ENCODE measurements around the gene DNM3. TPM values are rescaled to one million over a fixed set of nuclear protein-coding genes. Genes with fewer than 3 reads are reported as not detected.

The DNM3 gene
- total and polyA plus RNA-seq, 2 donors (not counting 3 experiments of a cell fraction or from before 2014, with no cell fraction given): 1.4 to 2.5 TPM

DNA sequence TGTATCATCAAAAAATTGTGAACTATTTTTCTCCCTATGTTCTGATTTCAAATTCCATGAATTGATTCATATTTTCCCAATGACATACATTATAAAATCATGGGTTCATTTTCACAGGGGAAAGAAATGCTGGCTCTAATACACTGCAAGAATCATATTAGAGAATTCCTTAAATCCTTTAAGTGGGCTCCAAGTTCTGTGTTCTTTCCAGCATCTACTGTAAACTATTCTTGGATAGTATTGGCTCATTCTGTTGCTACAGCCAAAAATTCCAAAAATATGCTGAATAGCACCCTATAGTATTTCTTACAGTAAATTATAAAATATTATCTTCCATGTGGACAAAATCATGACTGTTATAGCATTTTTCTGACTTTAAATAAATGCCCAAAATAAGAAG lies 560.2 kb downstream of the DNM3 start:
- BruUV-seq (replicated peaks): no TSS peak
- H3K27me3 ChIP-seq (ENCODE audit: control insufficient read depth in 2 of 2, insufficient read depth in 2 of 2, low read length in 2 of 2): no peaks in the 10 kb centered on the region
- FAIRE-seq (no peak), DNase-seq (ENCODE audit: low read depth, low spot score) (no peak)
- ChIA-PET CTCF (interaction anchor here (1.1 to 6.1 kb wide), 3 partner anchors 42 to 399 kb away, joined by 3 to 73 read pairs (median 36); no protein-coding TSS in a partner anchor), POLR2A (no interaction called here)
- H3K27ac ChIP-seq (ENCODE audit: insufficient read depth, low read depth, low read length): no peak overlapping the region
- H3K9ac ChIP-seq (replicated peaks; ENCODE audit: extremely low read depth, insufficient read depth, low read length): no peak overlapping the region
- dilution Hi-C loops (cut with MboI; ENCODE audit: extremely low pct_ligation_motif_present, low sequenced_read_pairs): loop anchor here (25.0 kb wide), 1 partner anchor 389 kb away; no protein-coding TSS in a partner anchor
- intact Hi-C loops (cut with micrococcal nuclease): no loop called here
- no peaks in the 10 kb centered on the region for H3K9me1 ChIP-seq (replicated peaks; ENCODE audit: control insufficient read depth, extremely low read depth, insufficient read depth, low read length)
- TF ChIP-seq MAX (IDR thresholded peaks at IDR 0.05; ENCODE audit: insufficient read depth, insufficient read length) (no peak), FOS (IDR thresholded peaks at IDR 0.05; ENCODE audit: borderline replicate concordance, insufficient read depth, low read length) (no peak), POLR2A (IDR thresholded peaks at IDR 0.05; ENCODE audit: low read depth, low read length) (no peak), GATA2 (IDR thresholded peaks at IDR 0.05; ENCODE audit: insufficient read depth, insufficient read length, low read depth, low read length) (no peak), POLR2AphosphoS5 (IDR thresholded peaks at IDR 0.05; ENCODE audit: insufficient read depth, low read depth, low read length) (no peak), MYC (IDR thresholded peaks at IDR 0.05; ENCODE audit: low read depth, low read length) (no peak), JUN (IDR thresholded peaks at IDR 0.05; ENCODE audit: borderline replicate concordance, insufficient read depth, insufficient read length, low read depth) (no peak), EZH2 (IDR thresholded peaks at IDR 0.05; ENCODE audit: borderline replicate concordance, low read depth, low read length, severe bottlenecking) (no peak)
- TF ChIP-seq, protein P1, sequence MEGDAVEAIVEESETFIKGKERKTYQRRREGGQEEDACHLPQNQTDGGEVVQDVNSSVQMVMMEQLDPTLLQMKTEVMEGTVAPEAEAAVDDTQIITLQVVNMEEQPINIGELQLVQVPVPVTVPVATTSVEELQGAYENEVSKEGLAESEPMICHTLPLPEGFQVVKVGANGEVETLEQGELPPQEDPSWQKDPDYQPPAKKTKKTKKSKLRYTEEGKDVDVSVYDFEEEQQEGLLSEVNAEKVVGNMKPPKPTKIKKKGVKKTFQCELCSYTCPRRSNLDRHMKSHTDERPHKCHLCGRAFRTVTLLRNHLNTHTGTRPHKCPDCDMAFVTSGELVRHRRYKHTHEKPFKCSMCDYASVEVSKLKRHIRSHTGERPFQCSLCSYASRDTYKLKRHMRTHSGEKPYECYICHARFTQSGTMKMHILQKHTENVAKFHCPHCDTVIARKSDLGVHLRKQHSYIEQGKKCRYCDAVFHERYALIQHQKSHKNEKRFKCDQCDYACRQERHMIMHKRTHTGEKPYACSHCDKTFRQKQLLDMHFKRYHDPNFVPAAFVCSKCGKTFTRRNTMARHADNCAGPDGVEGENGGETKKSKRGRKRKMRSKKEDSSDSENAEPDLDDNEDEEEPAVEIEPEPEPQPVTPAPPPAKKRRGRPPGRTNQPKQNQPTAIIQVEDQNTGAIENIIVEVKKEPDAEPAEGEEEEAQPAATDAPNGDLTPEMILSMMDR (IDR thresholded peaks at IDR 0.05; ENCODE audit: extremely low read depth in 1 of 2, insufficient read depth in 1 of 2, low read depth in 1 of 2, low read length in 2 of 2): no peak
- no peaks in the 10 kb centered on the region for H3K36me3 ChIP-seq (ENCODE audit: control insufficient read depth in 2 of 2, extremely low read depth in 1 of 2, insufficient read depth in 2 of 2, low read length in 2 of 2)
- no peak overlapping the region for H2AFZ ChIP-seq (ENCODE audit: low read depth, low read length)
- H3K4me3 ChIP-seq (replicated peaks in 1 of 3; ENCODE audit: insufficient read depth in 1 of 3, low read depth in 1 of 3, low read length in 3 of 3): no peak overlapping the region
- no peaks in the 10 kb centered on the region for H4K20me1 ChIP-seq (replicated peaks; ENCODE audit: control insufficient read depth, extremely low read depth, insufficient read depth, low read length)
- H3K79me2 ChIP-seq (ENCODE audit: control insufficient read depth, insufficient read depth, low read length): no peaks in the 10 kb centered on the region
- no peak overlapping the region for H3K4me2 ChIP-seq (ENCODE audit: insufficient read depth, low read length)
- peaks cover 23% of the 10 kb centered on the region for H3K4me1 ChIP-seq (ENCODE audit: control insufficient read depth, extremely low read depth, insufficient read depth, low read length)
- no peaks in the 10 kb centered on the region for H3K9me3 ChIP-seq (replicated peaks; ENCODE audit: control insufficient read depth, insufficient read depth, low read length)
